HFFc6 (cell line): ENCODE results near the gene SIGLEC9. TPM values are rescaled to one million over a fixed set of nuclear protein-coding genes. Genes with fewer than 3 reads are reported as not detected.

Source experiments
- DNase-seq: peaks from one replicate; pipeline ENCODE4 v3.0.0-alpha.2; 2018
- H3K27ac Mint-ChIP-seq: 2 replicates; pipeline ENCODE4 v1.8.0; 2020; ENCODE audit warnings: mild to moderate bottlenecking, mixed read lengths
- H3K27me3 Mint-ChIP-seq: 2 replicates; pipeline ENCODE4 v1.8.0; 2021; ENCODE audit warnings: mild to moderate bottlenecking, moderate library complexity, mixed read lengths; ENCODE audit not compliant: insufficient read depth
- H3K36me3 Mint-ChIP-seq: 2 replicates; pipeline ENCODE4 v1.8.0; 2021; ENCODE audit warnings: low read depth, mixed read lengths
- H3K4me1 Mint-ChIP-seq: 2 replicates; pipeline ENCODE4 v1.8.0; 2020; ENCODE audit warnings: low read depth, mixed read lengths
- H3K4me3 Mint-ChIP-seq: 2 replicates; pipeline ENCODE4 v1.8.0; 2020; ENCODE audit warnings: mild to moderate bottlenecking, moderate library complexity, mixed read lengths
- H3K9me3 Mint-ChIP-seq: 2 replicates; pipeline ENCODE4 v1.8.0; 2020; ENCODE audit warnings: mild to moderate bottlenecking, mixed read lengths
- CTCF ChIP-seq: fragments of 200-600 bp; sonication (generic); IDR thresholded peaks from 2 replicates; pipeline ENCODE4 v1.5.0; 2021; ENCODE audit warnings: antibody characterized with exemption, mild to moderate bottlenecking
- long read RNA-seq: library from polyadenylated mRNA; unstranded; transcript quantifications from one replicate; pipeline ENCODE4 v2.0.0, GENCODE V29; 2019
- total RNA-seq, 6 experiments: library from RNA; stranded (reverse); fragmentation: NEBNext Ultra II Directional; extraction: Animal tissue kit (Norgen Biotek cat#: 25700); gene quantifications; 2 replicates in 1 of 6; 3 replicates in 5 of 6; pipeline ENCODE4 v1.2.3, GENCODE V29; 2021

SIGLEC9 gene
- not detected for total RNA-seq
- long read RNA-seq: 0 reads

DNA sequence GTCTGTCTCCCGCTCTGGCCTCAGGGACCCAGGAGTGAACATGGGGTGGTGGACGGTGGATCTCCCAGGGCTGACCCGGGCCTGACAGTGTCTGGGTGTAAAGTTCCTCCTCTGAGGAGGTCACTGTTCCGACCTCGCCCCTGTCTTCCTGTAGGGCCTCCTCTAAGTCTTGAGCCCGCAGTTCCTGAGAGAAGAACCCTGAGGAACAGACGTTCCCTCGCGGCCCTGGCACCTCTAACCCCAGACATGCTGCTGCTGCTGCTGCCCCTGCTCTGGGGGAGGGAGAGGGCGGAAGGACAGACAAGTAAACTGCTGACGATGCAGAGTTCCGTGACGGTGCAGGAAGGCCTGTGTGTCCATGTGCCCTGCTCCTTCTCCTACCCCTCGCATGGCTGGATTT lies at the start of gene SIGLEC9:
SIGLEC9 (plus strand) TSS at position 178 of the 400 bp plus-strand sequence; CDS start at position 247, 69 bp downstream.
- DNase-seq: no peak
- H3K27me3 Mint-ChIP-seq: peaks cover 12% of the 10 kb centered on the region
- peaks cover 4% of the 10 kb centered on the region; the same call in 1 of the 2 replicates for H3K9me3 Mint-ChIP-seq
- no peak within 1 kb of the TSS for H3K27ac Mint-ChIP-seq
- no peak for TF ChIP-seq CTCF
- H3K36me3 Mint-ChIP-seq: no peaks in the 10 kb centered on the region
- no peaks in the 10 kb centered on the region; the same call in 1 of the 2 replicates for H3K4me1 Mint-ChIP-seq
- no peak within 1 kb of the TSS for H3K4me3 Mint-ChIP-seq

DNA sequence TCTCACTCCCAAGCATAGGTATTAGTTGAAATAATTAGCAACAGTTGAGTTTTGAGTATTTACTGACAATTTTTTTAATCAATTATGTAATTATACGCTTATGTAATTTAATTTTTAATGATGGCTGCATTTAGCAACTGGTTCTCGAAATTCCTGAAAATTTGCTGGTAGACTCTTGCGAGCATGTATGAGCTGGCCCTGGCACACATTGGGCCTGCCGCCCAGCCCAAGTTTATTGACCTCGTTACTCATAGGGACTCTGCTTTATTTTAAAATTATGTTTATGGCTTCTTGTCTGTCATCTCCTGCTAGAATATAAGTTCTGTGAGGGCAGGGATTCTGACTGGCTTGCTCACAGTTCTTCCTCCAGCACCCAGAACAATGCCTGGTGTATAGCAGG lies 48.7 kb upstream of the SIGLEC9 start:
- Mint-ChIP-seq H3K27me3 (peaks cover 1% of the 10 kb centered on the region; the same call in 1 of the 2 replicates), H3K4me3 (no peak overlapping the region), H3K36me3 (no peaks in the 10 kb centered on the region), H3K27ac (no peak overlapping the region), H3K4me1 (no peaks in the 10 kb centered on the region), H3K9me3 (peaks cover 10% of the 10 kb centered on the region)
- no peak for DNase-seq
- TF ChIP-seq CTCF: no peak

DNA sequence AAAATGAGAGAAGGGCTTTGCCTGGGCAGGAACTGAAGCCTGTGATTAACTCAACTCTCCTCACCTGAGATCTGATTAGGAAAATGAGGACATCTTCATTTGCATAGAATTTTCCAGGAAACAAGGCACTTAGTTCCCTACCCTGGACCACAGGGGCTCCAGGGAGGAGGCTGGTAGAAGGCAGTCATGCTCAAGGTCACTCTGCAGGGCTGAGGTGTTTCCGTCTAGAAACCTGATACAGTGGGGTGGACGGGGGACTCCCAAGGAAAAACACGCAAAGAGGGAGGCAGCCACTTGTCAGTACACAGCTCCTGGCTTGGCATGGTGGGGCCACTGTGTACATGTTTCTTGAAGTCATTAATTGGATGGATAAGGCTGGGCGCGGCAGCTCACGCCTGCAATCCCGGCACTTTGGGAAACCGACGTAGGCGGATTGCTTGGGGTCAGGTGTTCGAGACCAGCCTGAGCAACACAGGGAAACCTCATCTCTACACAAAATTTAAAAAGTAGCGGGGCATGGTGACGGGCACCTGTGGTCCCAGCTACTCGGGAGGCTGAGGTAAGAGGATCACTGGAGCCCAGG lies 48.0 kb upstream of the SIGLEC9 start:
- Mint-ChIP-seq H3K36me3 (no peaks in the 10 kb centered on the region), H3K4me1 (no peaks in the 10 kb centered on the region), H3K27ac (no peak overlapping the region), H3K27me3 (peaks cover 1% of the 10 kb centered on the region; the same call in 1 of the 2 replicates), H3K4me3 (no peak overlapping the region), H3K9me3 (peaks cover 10% of the 10 kb centered on the region)
- no peak for TF ChIP-seq CTCF
- no peak for DNase-seq

DNA sequence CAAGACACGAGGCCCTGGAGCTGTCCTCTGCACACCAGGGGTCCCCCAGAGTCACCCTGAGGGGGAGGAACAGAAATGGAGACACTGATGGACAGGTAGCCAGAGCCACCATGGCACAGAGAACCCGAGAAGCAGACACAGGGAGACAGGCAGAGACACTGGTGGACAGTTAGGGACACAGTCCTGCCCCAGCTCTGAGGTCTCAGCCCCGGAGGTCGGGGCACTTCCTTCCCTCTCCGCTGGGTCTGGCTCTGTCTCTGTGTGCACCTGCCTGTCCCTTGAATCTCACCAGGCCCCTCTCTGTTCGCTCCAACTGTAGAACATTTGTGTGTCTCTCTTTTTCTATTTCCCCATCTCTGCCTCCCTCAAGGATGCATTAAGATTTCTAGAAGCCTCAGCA lies 46.6 kb upstream of the SIGLEC9 start:
- TF ChIP-seq CTCF: no peak
- no peaks in the 10 kb centered on the region for H3K36me3 Mint-ChIP-seq
- H3K4me1 Mint-ChIP-seq: no peaks in the 10 kb centered on the region
- no peak overlapping the region for H3K27ac Mint-ChIP-seq
- no peak for DNase-seq
- H3K4me3 Mint-ChIP-seq: no peak overlapping the region
- H3K9me3 Mint-ChIP-seq: peaks cover 10% of the 10 kb centered on the region
- H3K27me3 Mint-ChIP-seq: peaks cover 3% of the 10 kb centered on the region; the same call in 1 of the 2 replicates

DNA sequence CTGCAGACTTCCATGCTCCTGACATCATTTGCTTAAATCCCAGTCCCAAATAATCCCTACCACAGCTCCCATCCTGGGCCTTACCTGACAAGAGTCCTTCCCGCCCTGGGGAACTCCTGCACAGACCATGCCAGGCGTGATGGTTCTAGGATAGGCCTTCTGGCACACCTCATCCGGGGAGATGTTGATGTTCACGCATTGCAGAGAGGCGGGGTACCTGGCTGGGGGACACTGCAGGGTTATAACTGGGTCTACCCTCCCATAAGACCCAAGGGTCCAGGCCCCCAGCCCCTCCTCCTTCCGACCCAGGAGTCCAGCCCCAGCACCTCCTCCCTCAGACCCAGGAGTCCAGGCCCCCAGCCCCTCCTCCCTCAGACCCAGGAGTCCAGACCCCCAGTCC lies 46.0 kb upstream of the SIGLEC9 start:
- peaks cover 10% of the 10 kb centered on the region for H3K9me3 Mint-ChIP-seq
- peaks cover 4% of the 10 kb centered on the region for H3K27me3 Mint-ChIP-seq
- no peak overlapping the region for H3K27ac Mint-ChIP-seq
- no peaks in the 10 kb centered on the region for H3K36me3 Mint-ChIP-seq
- DNase-seq: no peak
- H3K4me3 Mint-ChIP-seq: no peak overlapping the region
- TF ChIP-seq CTCF: no peak
- no peaks in the 10 kb centered on the region for H3K4me1 Mint-ChIP-seq
